HTR-8/SVneo (cell line): ENCODE results near the gene CREB3L4.
A peak's percentile ranks its signal among the peaks of the same experiment; 100 is the strongest.

Source experiments
- DNase-seq: peaks from one replicate; pipeline ENCODE4 v3.0.0; 2011; ENCODE audit warnings: low spot score, mixed read lengths; ENCODE audit not compliant: insufficient read length
- FAIRE-seq: peaks from 2 replicates; lab custom pipeline; 2011; peaks lifted over from hg19 to GRCh38; lab: Jason Lieb, UNC

Gene CREB3L4

GRCh38 chr1:153967107-153967999, at the start of gene CREB3L4:
TSS of gene CREB3L4 (plus strand) at chr1:153967902. CDS start at chr1:153968526, 624 bp downstream.
- FAIRE-seq (no peak), DNase-seq (peak; percentile 88)

- no peak for FAIRE-seq
- peak; percentile 23 for DNase-seq
These were observed 47.5 kb upstream of the CREB3L4 start for GRCh38 chr1:153919876-153920852.

GRCh38 chr1:153921080-153921802, 46.5 kb upstream of the CREB3L4 start:
- FAIRE-seq (no peak), DNase-seq (no peak)

- FAIRE-seq (no peak), DNase-seq (no peak)
These were observed 46.0 kb upstream of the CREB3L4 start for GRCh38 chr1:153921803-153922075.

- DNase-seq, result peak; percentile 28
- no peak for FAIRE-seq
These were observed 45.4 kb upstream of the CREB3L4 start for GRCh38 chr1:153922076-153922971.

- DNase-seq (peak; percentile 97), FAIRE-seq (no peak)
These were observed 44.5 kb upstream of the CREB3L4 start, which contains the start of gene GATAD2B for GRCh38 chr1:153922972-153923925. TSS of gene GATAD2B (minus strand) at chr1:153922972. CDS start at chr1:153828347, 94,625 bp downstream.

- FAIRE-seq, result no peak
- DNase-seq, result no peak
These were observed 41.3 kb upstream of the CREB3L4 start for GRCh38 chr1:153926405-153926804.

- no peak for FAIRE-seq
- no peak for DNase-seq
These were observed 39.5 kb upstream of the CREB3L4 start for GRCh38 chr1:153928245-153928644.

- DNase-seq (no peak), FAIRE-seq (no peak)
These were observed 38.8 kb upstream of the CREB3L4 start for GRCh38 chr1:153928791-153929341.

GRCh38 chr1:153929426-153929825, 38.3 kb upstream of the CREB3L4 start:
- no peak for FAIRE-seq

GRCh38 chr1:153929981-153930948, 37.4 kb upstream of the CREB3L4 start:
- no peak for DNase-seq
- FAIRE-seq, result no peak

More at GRCh38 chr1:153929426-153929825, 38.3 kb upstream of the CREB3L4 start:
- no peak for DNase-seq

- FAIRE-seq (no peak), DNase-seq (no peak)
These were observed 35.3 kb upstream of the CREB3L4 start for GRCh38 chr1:153932156-153933131.

- FAIRE-seq (no peak), DNase-seq (no peak)
These were observed 34.3 kb upstream of the CREB3L4 start for GRCh38 chr1:153933430-153933829.

- no peak for FAIRE-seq
- no peak for DNase-seq
These were observed 33.7 kb upstream of the CREB3L4 start for GRCh38 chr1:153933955-153934354.

GRCh38 chr1:153934746-153935145, 33.0 kb upstream of the CREB3L4 start:
- FAIRE-seq, result no peak
- DNase-seq, result no peak
